A549 (cell line): ENCODE results near the gene ZNF433. TPM values are rescaled to one million over a fixed set of nuclear protein-coding genes. Genes with fewer than 3 reads are reported as not detected.

Experiments used
- polyA plus RNA-seq, 4 experiments: library from polyadenylated mRNA; depleted of rRNA in 3 of 4; stranded (reverse); fragments of >200 nt; fragmentation: RNase III in 1 of 4; extraction: RNeasy Plus Mini Kit Qiagen cat#74134 plus additional on column Dnase treatment in 1 of 4; gene quantifications; 2 replicates in 3 of 4; 3 replicates in 1 of 4; pipeline ENCODE4 v1.2.3, GENCODE V29; 2011 to 2017
- small RNA-seq, 6 experiments: library from RNA; depleted of rRNA; stranded (forward); fragments of <200 nt; gene quantifications; one replicate each; pipeline ENCODE3, GENCODE V24; 2012

Gene ZNF433
- polyA plus RNA-seq, 2 of the 4 experiments (the other 2 are of a cell fraction), result not detected

Small RNA genes within 50 kb of the gene (small RNA-seq; reads per million reads assigned to genes)
- gene RNA5SP464, result 0 reads per million in 6 experiments
- gene RNA5SP465, result 0 reads per million in 6 experiments
- gene RNA5SP466, result 0 reads per million in 6 experiments

Other genes starting within 250 kb of the ZNF433 start
- not detected in 2 replicates for gene ZNF491, start 237.2 kb downstream of the ZNF433 start, polyA plus RNA-seq (2011; rRNA removed)
- gene ZNF491, start 237.2 kb downstream of the ZNF433 start, polyA plus RNA-seq (2017; fragmentation: RNase III; extraction: RNeasy Plus Mini Kit Qiagen cat#74134 plus additional on column Dnase treatment), result not detected in 3 replicates
- gene ZNF440, start 221.4 kb downstream of the ZNF433 start, polyA plus RNA-seq (2011; rRNA removed), result not detected in 2 replicates
- gene ZNF440, start 221.4 kb downstream of the ZNF433 start, polyA plus RNA-seq (2017; fragmentation: RNase III; extraction: RNeasy Plus Mini Kit Qiagen cat#74134 plus additional on column Dnase treatment), result 0.03 to 0.04 TPM in 2 of 3 replicates, not detected in the other
- gene ZNF439, start 187.0 kb downstream of the ZNF433 start, polyA plus RNA-seq (2011; rRNA removed), result not detected in 2 replicates
- gene ZNF439, start 187.0 kb downstream of the ZNF433 start, polyA plus RNA-seq (2017; fragmentation: RNase III; extraction: RNeasy Plus Mini Kit Qiagen cat#74134 plus additional on column Dnase treatment), result not detected in 3 replicates
- gene ZNF69, start 147.9 kb downstream of the ZNF433 start, polyA plus RNA-seq (2011; rRNA removed), result not detected in 2 replicates
- gene ZNF69, start 147.9 kb downstream of the ZNF433 start, polyA plus RNA-seq (2017; fragmentation: RNase III; extraction: RNeasy Plus Mini Kit Qiagen cat#74134 plus additional on column Dnase treatment), result not detected in 3 replicates
- gene ZNF700, start 110.6 kb downstream of the ZNF433 start, polyA plus RNA-seq (2011; rRNA removed), result 0.37 and 0.43 TPM in 2 replicates
- gene ZNF700, start 110.6 kb downstream of the ZNF433 start, polyA plus RNA-seq (2017; fragmentation: RNase III; extraction: RNeasy Plus Mini Kit Qiagen cat#74134 plus additional on column Dnase treatment), result 0.30 to 0.37 TPM (median 0.33 TPM) in 3 replicates
- gene ZNF763, start 70.6 kb downstream of the ZNF433 start, polyA plus RNA-seq (2011; rRNA removed), result not detected in 2 replicates
- not detected in 3 replicates for gene ZNF763, start 70.6 kb downstream of the ZNF433 start, polyA plus RNA-seq (2017; fragmentation: RNase III; extraction: RNeasy Plus Mini Kit Qiagen cat#74134 plus additional on column Dnase treatment)
- gene ZNF878, start 17.3 kb upstream of the ZNF433 start, polyA plus RNA-seq (2011; rRNA removed), result not detected in 2 replicates
- gene ZNF878, start 17.3 kb upstream of the ZNF433 start, polyA plus RNA-seq (2017; fragmentation: RNase III; extraction: RNeasy Plus Mini Kit Qiagen cat#74134 plus additional on column Dnase treatment), result not detected in 3 replicates
- gene ZNF844, start 29.1 kb upstream of the ZNF433 start, polyA plus RNA-seq (2011; rRNA removed), result not detected in 2 replicates
- gene ZNF844, start 29.1 kb upstream of the ZNF433 start, polyA plus RNA-seq (2017; fragmentation: RNase III; extraction: RNeasy Plus Mini Kit Qiagen cat#74134 plus additional on column Dnase treatment), result not detected in 3 replicates
- 0.34 and 0.46 TPM in 2 replicates for gene ZNF20, start 104.7 kb upstream of the ZNF433 start, polyA plus RNA-seq (2011; rRNA removed)
- gene ZNF20, start 104.7 kb upstream of the ZNF433 start, polyA plus RNA-seq (2017; fragmentation: RNase III; extraction: RNeasy Plus Mini Kit Qiagen cat#74134 plus additional on column Dnase treatment), result 0.20 to 0.41 TPM (median 0.37 TPM) in 3 replicates
- gene ZNF625, start 121.1 kb upstream of the ZNF433 start, polyA plus RNA-seq (2011; rRNA removed), result not detected in 2 replicates
- not detected in 3 replicates for gene ZNF625, start 121.1 kb upstream of the ZNF433 start, polyA plus RNA-seq (2017; fragmentation: RNase III; extraction: RNeasy Plus Mini Kit Qiagen cat#74134 plus additional on column Dnase treatment)
- 2.2 and 2.3 TPM in 2 replicates for gene ZNF136, start 127.4 kb upstream of the ZNF433 start, polyA plus RNA-seq (2011; rRNA removed)
- 1.4 to 1.6 TPM (median 1.5 TPM) in 3 replicates for gene ZNF136, start 127.4 kb upstream of the ZNF433 start, polyA plus RNA-seq (2017; fragmentation: RNase III; extraction: RNeasy Plus Mini Kit Qiagen cat#74134 plus additional on column Dnase treatment)